ENCODE results near the gene CPNE1. TPM values are rescaled to one million over a fixed set of nuclear protein-coding genes. Genes with fewer than 3 reads are reported as not detected.

CPNE1 gene
- total RNA-seq, 1 experiment from 2014 or later = 155 TPM

DNA sequence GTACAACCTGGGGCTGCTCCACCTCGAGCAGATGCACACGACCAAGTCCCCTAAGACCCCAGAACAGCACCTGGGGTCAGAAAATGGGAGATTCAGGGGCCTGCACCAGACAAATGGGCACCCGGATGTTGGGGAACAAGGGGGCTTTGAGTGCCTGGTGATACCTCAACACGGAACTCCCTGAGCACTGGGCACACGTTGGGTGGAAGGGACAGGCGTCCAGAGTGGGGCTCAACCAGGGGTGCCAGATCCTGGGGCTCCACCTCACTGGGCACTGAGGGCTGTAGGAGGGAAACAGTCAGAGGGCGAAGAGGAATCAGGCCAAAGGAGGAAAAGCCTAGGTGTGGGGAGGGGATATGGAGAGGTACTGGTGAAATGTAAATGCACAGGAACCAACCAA is 82.6 kb downstream of the CPNE1 start:
- H3K4me1 ChIP-seq (ENCODE audit: insufficient read depth, low read length) = no peaks in the 10 kb centered on the region
- no peaks in the 10 kb centered on the region for H3K79me2 ChIP-seq (ENCODE audit: insufficient read depth, low read length)
- no CpG with 5 or more reads among the region's 7 CpGs for WGBS (ENCODE audit: extremely low coverage, insufficient read length, low lambda C conversion rate)
- no peak overlapping the region for H3K4me3 Mint-ChIP-seq
- no peaks in the 10 kb centered on the region for H3K23me2 ChIP-seq (ENCODE audit: insufficient read length, low read depth, low read length, poor library complexity, severe bottlenecking)
- H4K91ac ChIP-seq (ENCODE audit: insufficient read length, low read depth, low read length) = no peak overlapping the region
- H2BK12ac ChIP-seq (ENCODE audit: insufficient read length, low read depth, low read length) = no peak overlapping the region
- no peaks in the 10 kb centered on the region for H3K4me1 Mint-ChIP-seq
- no peak overlapping the region for H3K27ac ChIP-seq (ENCODE audit: insufficient read length, low read depth, low read length)
- H3K27me3 ChIP-seq (ENCODE audit: insufficient read depth, low read length) = no peaks in the 10 kb centered on the region
- H3K14ac ChIP-seq (ENCODE audit: insufficient read depth, low read length) = no peak overlapping the region
- H2AFZ ChIP-seq (ENCODE audit: low read length) = no peak overlapping the region
- no peak overlapping the region for H3K23ac ChIP-seq (ENCODE audit: insufficient read length, low read depth, low read length)
- no peak overlapping the region for H4K5ac ChIP-seq (ENCODE audit: insufficient read length, low read depth, low read length)
- peaks cover 0 to 2% of the 10 kb centered on the region in 2 experiments; a peak in 2 of 5 replicates for H3K9me3 Mint-ChIP-seq
- H2BK5ac ChIP-seq (ENCODE audit: insufficient read length, low read length) = no peak overlapping the region
- H4K20me1 ChIP-seq (ENCODE audit: control insufficient read depth, insufficient read depth, insufficient read length) = no peaks in the 10 kb centered on the region
- no peaks in the 10 kb centered on the region for H3K79me1 ChIP-seq (ENCODE audit: insufficient read depth, low read depth, low read length, poor library complexity, severe bottlenecking)
- H3K9me3 ChIP-seq (ENCODE audit: control insufficient read depth, low read depth, low read length) = no peaks in the 10 kb centered on the region
- no peak overlapping the region for H2AK5ac ChIP-seq (ENCODE audit: insufficient read length, low read length)
- H2BK20ac ChIP-seq (ENCODE audit: low read depth, low read length, poor library complexity, severe bottlenecking) = no peak overlapping the region
- DNase-seq = no peak
- TF ChIP-seq, protein P1, sequence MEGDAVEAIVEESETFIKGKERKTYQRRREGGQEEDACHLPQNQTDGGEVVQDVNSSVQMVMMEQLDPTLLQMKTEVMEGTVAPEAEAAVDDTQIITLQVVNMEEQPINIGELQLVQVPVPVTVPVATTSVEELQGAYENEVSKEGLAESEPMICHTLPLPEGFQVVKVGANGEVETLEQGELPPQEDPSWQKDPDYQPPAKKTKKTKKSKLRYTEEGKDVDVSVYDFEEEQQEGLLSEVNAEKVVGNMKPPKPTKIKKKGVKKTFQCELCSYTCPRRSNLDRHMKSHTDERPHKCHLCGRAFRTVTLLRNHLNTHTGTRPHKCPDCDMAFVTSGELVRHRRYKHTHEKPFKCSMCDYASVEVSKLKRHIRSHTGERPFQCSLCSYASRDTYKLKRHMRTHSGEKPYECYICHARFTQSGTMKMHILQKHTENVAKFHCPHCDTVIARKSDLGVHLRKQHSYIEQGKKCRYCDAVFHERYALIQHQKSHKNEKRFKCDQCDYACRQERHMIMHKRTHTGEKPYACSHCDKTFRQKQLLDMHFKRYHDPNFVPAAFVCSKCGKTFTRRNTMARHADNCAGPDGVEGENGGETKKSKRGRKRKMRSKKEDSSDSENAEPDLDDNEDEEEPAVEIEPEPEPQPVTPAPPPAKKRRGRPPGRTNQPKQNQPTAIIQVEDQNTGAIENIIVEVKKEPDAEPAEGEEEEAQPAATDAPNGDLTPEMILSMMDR (conservative IDR thresholded peaks at IDR 0.05) = no peak
- H3K4ac ChIP-seq (ENCODE audit: low read depth, low read length) = no peak overlapping the region
- no peak overlapping the region for H3K9ac ChIP-seq (ENCODE audit: extremely low read depth, insufficient read length, low read length)
- no peak overlapping the region for H3K4me2 ChIP-seq (ENCODE audit: insufficient read depth, insufficient read length, low read length)
- H2BK120ac ChIP-seq (ENCODE audit: low read depth, low read length, poor library complexity, severe bottlenecking) = no peak overlapping the region
- no peak overlapping the region for H3T11ph ChIP-seq (ENCODE audit: low read length)
- peaks cover 1% of the 10 kb centered on the region; the same call in 1 of the 2 replicates for H3K27me3 Mint-ChIP-seq (ENCODE audit: low read depth)
- no peak overlapping the region for H4K8ac ChIP-seq (replicated peaks; ENCODE audit: insufficient read length, low read depth, low read length)
- no peak overlapping the region for H2BK15ac ChIP-seq (ENCODE audit: low read depth, low read length)
- H3K27ac Mint-ChIP-seq = peak overlapping the region in 1 of 3 experiments; percentile 82; a peak in 2 of 7 replicates
- H3K36me3 Mint-ChIP-seq (ENCODE audit: insufficient read depth in 1 of 3, low read depth in 3 of 3) = peaks cover 0 to 3% (median 0%) of the 10 kb centered on the region in 3 experiments; a peak in 2 of 7 replicates
- no peak overlapping the region for H3K18ac ChIP-seq (ENCODE audit: insufficient read length, low read depth, low read length)
- no peak overlapping the region for H3K56ac ChIP-seq (ENCODE audit: insufficient read length, low read depth, low read length)

All from H9 (cell line).